CD8-positive, alpha-beta memory T cell (primary cell): ENCODE data around the gene ZBP1. TPM values are rescaled to one million over a fixed set of nuclear protein-coding genes. Genes with fewer than 3 reads are reported as not detected.

ENCODE experiments used
- CTCF ChIA-PET: fragments of 350-600 bp; sonication (Branson Sonifier 250); formaldehyde crosslinking; loops from one replicate; lab custom pipeline; 2021; ENCODE audit warnings: antibody characterized with exemption; lab: Charles Lee
- POLR2A ChIA-PET: fragments of 350-600 bp; sonication (Branson Sonifier 250); formaldehyde crosslinking; loops from one replicate; lab custom pipeline; 2021; ENCODE audit warnings: antibody characterized with exemption; lab: Charles Lee
- DNase-seq, 5 donors: peaks; one replicate each; pipeline versions ENCODE4 v3.0.0 to v3.0.0-alpha.2; 2020 to 2022; ENCODE audit warnings: mixed read lengths in 1 of 5
- H3K27ac ChIP-seq: one replicate; pipeline ENCODE4 v1.7.0; 2013; ENCODE audit warnings: low read depth, mild to moderate bottlenecking, low read length, moderate library complexity
- H3K27me3 ChIP-seq: 2 replicates; pipeline ENCODE4 v1.7.0; 2013; ENCODE audit warnings: low read length, mild to moderate bottlenecking; ENCODE audit not compliant: insufficient read depth, poor library complexity, severe bottlenecking
- H3K36me3 ChIP-seq: 2 replicates; pipeline ENCODE4 v1.7.0; 2013; ENCODE audit warnings: mild to moderate bottlenecking, low read length, moderate library complexity; ENCODE audit not compliant: insufficient read depth
- H3K4me1 ChIP-seq: 2 replicates; pipeline ENCODE4 v1.7.0; 2013; ENCODE audit warnings: mild to moderate bottlenecking, low read length, moderate library complexity; ENCODE audit not compliant: insufficient read depth
- H3K4me3 ChIP-seq: 2 replicates; pipeline ENCODE4 v1.7.0; 2013; ENCODE audit warnings: mild to moderate bottlenecking, low read length
- H3K9me3 ChIP-seq: 2 replicates; pipeline ENCODE4 v1.7.0; 2013; ENCODE audit warnings: mild to moderate bottlenecking, low read length
- H3K27ac Mint-ChIP-seq, 8 donors: one replicate each; pipeline ENCODE4 v1.8.0; 2020 to 2021; ENCODE audit warnings: mixed read lengths in 8 of 8, mild to moderate bottlenecking in 6 of 8, inconsistent platforms in 3 of 8, moderate library complexity in 3 of 8
- H3K27me3 Mint-ChIP-seq, 2 donors: one replicate each; pipeline ENCODE4 v1.8.0; 2020 to 2021; ENCODE audit warnings: mixed read lengths in 2 of 2, mild to moderate bottlenecking in 1 of 2, moderate library complexity in 1 of 2
- H3K36me3 Mint-ChIP-seq, 3 donors: one replicate each; pipeline ENCODE4 v1.8.0; 2020 to 2021; ENCODE audit warnings: mixed read lengths in 3 of 3, inconsistent platforms in 1 of 3, mild to moderate bottlenecking in 1 of 3
- H3K4me1 Mint-ChIP-seq, 3 donors: one replicate each; pipeline ENCODE4 v1.8.0; 2020 to 2021; ENCODE audit warnings: mixed read lengths in 3 of 3, inconsistent platforms in 1 of 3, mild to moderate bottlenecking in 1 of 3
- H3K4me3 Mint-ChIP-seq, 7 donors: one replicate each; pipeline ENCODE4 v1.8.0; 2020 to 2021; ENCODE audit warnings: mixed read lengths in 7 of 7, mild to moderate bottlenecking in 6 of 7, moderate library complexity in 4 of 7, inconsistent platforms in 2 of 7
- H3K9me3 Mint-ChIP-seq, 5 donors: one replicate each; pipeline ENCODE4 v1.8.0; 2020 to 2022; ENCODE audit warnings: mixed read lengths in 5 of 5, mild to moderate bottlenecking in 3 of 5, moderate library complexity in 2 of 5, inconsistent platforms in 1 of 5
- polyA plus RNA-seq: library from polyadenylated mRNA; unstranded; fragments of 300-500 nt; fragmentation: Illumina TruSeq; gene quantifications from one replicate; pipeline ENCODE4 v1.2.3, GENCODE V29; 2021
- total RNA-seq, 2 experiments: library from RNA; stranded (reverse); gene quantifications; one replicate each; pipeline ENCODE4 v1.2.3, GENCODE V29; 2021

Gene ZBP1
- total and polyA plus RNA-seq, 3 experiments from 2014 or later = 1.8 to 14.6 (median 2.4) TPM

DNA sequence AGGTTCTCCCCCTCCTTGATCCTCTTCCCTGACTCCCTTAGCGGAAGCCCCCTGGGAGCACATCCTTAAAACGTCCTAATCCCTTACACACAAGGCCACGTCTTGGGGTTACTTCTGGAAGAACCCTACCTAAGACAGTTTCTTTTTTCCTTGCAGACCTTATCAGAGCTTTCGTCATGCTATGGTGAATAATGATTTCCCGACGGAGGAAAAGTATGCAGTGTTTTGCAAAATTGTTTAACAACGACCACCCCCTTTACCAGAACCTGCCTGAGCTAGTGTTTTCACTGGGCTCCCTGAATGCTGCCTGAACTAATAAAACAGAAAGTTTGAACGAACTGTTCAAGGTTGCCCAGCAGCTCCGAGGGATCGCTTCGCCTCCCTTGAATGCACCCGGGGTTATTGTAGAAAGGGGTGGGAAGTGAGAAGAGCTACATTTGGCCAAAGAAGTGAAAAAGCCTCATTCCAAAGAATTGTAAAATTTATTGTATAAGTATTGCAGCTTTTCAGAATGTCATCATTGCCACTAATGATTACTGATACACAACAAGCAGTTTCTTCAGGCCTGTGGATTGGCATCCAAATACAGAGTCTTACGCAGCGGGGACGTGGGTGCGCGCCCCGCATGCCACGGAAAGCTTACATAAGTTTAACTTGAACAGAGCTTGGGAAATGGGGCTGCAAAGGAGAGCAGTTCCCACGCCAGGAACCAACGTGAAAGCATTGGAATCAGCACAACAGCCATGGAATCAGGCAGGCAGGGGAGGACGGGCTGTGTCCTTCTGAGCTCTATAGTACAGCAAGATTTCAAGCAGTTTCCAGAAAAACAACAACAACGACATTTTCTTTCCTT is 27.9 kb upstream of the ZBP1 start:
- H3K27ac ChIP-seq = no peak overlapping the region
- H3K27ac Mint-ChIP-seq = no peak overlapping the region
- no peaks in the 10 kb centered on the region for H3K4me1 Mint-ChIP-seq
- H3K27me3 Mint-ChIP-seq = peaks cover 0 to 11% of the 10 kb centered on the region in 2 donors
- CTCF ChIA-PET = interaction anchor here (2.1 kb wide), 1 partner anchor 18 kb away, joined by 7 read pairs; no protein-coding TSS in a partner anchor
- H3K36me3 Mint-ChIP-seq = peaks cover 3 to 20% (median 8%) of the 10 kb centered on the region in 3 donors
- H3K9me3 ChIP-seq = no peaks in the 10 kb centered on the region
- H3K4me1 ChIP-seq = no peaks in the 10 kb centered on the region
- H3K27me3 ChIP-seq = no peaks in the 10 kb centered on the region
- H3K4me3 ChIP-seq = no peak overlapping the region
- no peak overlapping the region for H3K4me3 Mint-ChIP-seq
- POLR2A ChIA-PET = no interaction called here
- no peak for DNase-seq
- peaks cover 11 to 23% (median 15%) of the 10 kb centered on the region in 5 donors for H3K9me3 Mint-ChIP-seq
- H3K36me3 ChIP-seq = no peaks in the 10 kb centered on the region

DNA sequence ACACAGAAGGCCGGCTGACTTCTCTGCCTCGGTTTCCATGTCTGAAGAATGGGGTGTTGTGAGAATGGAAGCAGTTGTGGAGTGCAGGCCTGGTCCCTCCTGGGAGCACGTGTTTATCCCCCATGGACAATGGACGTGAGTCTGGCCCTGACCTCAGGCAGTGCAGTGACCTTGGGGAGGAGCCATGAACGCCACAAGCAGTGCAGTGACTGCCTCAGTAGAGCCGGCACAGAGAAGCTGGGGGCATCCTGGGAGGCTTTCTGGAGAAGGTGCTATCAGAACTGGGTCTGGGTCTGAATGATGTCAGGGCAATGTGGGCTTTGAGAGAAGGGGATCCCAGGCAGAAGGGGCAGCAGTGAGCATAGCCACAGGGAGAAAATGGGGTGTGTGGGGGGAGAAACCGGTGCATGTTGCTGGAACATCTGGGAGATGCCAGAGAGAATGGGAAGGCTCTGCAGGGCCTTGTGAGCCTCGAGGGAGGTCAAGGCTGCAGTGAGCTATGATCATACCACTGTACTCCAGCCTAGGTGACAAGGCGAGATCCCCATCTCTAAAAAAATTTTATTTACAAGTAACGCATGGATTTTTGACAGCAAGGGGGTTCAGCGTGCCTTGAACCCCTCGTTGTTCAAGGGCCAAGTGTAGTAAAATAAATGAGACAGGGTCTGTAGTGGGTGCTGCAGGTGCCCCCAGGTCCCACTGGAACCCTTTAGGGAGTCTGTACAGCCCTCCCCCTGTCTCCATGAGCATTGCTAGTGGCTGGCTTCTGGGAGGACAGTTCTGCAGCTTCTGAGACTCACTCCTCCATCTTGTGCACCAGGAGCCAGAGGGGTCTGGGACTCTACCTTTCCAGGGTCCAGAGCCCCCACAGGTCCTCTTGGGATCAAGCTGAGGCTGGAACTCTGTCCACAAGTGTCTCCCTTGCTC is 27.0 kb upstream of the ZBP1 start:
- CTCF ChIA-PET = interaction anchor here (2.1 kb wide), 1 partner anchor 17 kb away, joined by 7 read pairs; no protein-coding TSS in a partner anchor
- Histone ChIP-seq H3K27ac (no peak overlapping the region), H3K36me3 (no peaks in the 10 kb centered on the region), H3K4me1 (no peaks in the 10 kb centered on the region), H3K9me3 (no peaks in the 10 kb centered on the region), H3K27me3 (no peaks in the 10 kb centered on the region), H3K4me3 (no peak overlapping the region)
- Mint-ChIP-seq H3K4me1 (no peaks in the 10 kb centered on the region), H3K9me3 (peaks cover 11 to 26% (median 15%) of the 10 kb centered on the region in 5 donors), H3K27ac (no peak overlapping the region), H3K4me3 (no peak overlapping the region), H3K36me3 (peaks cover 3 to 23% (median 6%) of the 10 kb centered on the region in 3 donors), H3K27me3 (peaks cover 0 to 11% of the 10 kb centered on the region in 2 donors)
- POLR2A ChIA-PET = no interaction called here
- no peak for DNase-seq

DNA sequence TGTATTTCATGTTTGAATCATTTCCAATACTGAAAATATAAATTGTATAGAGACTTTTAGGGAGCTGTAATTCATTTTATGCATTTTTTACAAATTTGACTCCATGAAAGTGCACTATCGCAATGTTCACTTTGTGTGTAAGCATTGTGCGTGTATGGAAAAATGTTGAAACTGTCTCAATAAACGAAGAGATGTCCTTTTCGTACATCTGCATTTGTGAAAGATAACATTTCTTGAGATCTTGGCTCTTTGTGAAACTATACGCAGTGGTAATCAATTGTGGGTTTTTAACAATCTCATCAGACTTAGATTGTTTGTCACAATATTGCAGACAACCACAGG is 18.6 kb upstream of the ZBP1 start:
- Histone ChIP-seq H3K27me3 (no peaks in the 10 kb centered on the region), H3K9me3 (no peaks in the 10 kb centered on the region), H3K4me1 (peaks cover 10% of the 10 kb centered on the region), H3K4me3 (no peak overlapping the region), H3K27ac (no peak overlapping the region), H3K36me3 (no peaks in the 10 kb centered on the region)
- H3K27ac Mint-ChIP-seq = no peak overlapping the region
- H3K27me3 Mint-ChIP-seq = peaks cover 15 to 22% of the 10 kb centered on the region in 2 donors
- DNase-seq = no peak
- ChIA-PET CTCF (no interaction called here), POLR2A (no interaction called here)
- peaks cover 22 to 39% (median 37%) of the 10 kb centered on the region in 5 donors for H3K9me3 Mint-ChIP-seq
- no peak overlapping the region for H3K4me3 Mint-ChIP-seq
- peaks cover 0 to 37% (median 2%) of the 10 kb centered on the region in 3 donors for H3K36me3 Mint-ChIP-seq
- peaks cover 9 to 14% (median 12%) of the 10 kb centered on the region in 3 donors for H3K4me1 Mint-ChIP-seq

DNA sequence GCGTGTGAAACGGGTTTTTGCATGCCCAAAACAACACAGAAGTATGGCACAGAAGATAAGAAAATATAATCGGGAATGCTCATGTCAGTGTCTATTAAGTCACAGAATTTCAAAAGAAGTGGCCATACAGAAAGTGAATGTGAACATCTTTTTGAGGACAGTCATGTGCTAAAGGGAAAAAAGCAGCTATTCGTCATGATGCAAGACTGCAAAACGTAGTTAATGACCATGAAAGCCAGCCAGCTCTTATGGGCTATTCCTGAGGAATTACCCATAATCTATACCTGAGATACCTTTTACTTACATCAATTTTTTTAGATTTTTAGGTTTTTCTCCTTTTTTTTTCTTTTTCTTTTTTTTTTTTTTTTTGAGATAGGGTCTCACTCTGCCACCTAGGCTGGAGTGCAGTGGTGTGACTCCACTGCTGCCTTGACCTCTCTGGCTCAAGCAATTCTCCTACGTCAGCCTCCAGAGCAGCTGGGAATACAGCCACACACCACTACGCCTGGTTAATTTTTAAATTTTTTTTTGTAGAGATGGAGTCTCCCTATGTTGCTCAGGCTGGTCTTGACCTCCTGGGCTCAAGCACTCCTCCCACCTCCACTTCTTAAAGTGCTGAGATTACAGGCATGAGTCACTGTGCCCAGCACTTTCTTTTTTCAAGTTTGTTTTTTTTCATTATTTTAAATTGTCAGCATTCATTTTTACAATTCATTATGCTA is 18.1 kb upstream of the ZBP1 start:
- Mint-ChIP-seq H3K9me3 (peaks cover 22 to 38% (median 37%) of the 10 kb centered on the region in 5 donors), H3K27ac (no peak overlapping the region), H3K4me3 (no peak overlapping the region), H3K4me1 (peaks cover 13 to 19% (median 17%) of the 10 kb centered on the region in 3 donors), H3K27me3 (peaks cover 15 to 22% of the 10 kb centered on the region in 2 donors), H3K36me3 (peaks cover 0 to 35% (median 2%) of the 10 kb centered on the region in 3 donors)
- H3K27ac ChIP-seq = no peak overlapping the region
- H3K36me3 ChIP-seq = no peaks in the 10 kb centered on the region
- H3K4me1 ChIP-seq = peaks cover 15% of the 10 kb centered on the region
- ChIA-PET POLR2A (no interaction called here), CTCF (no interaction called here)
- H3K9me3 ChIP-seq = no peaks in the 10 kb centered on the region
- no peak for DNase-seq
- H3K4me3 ChIP-seq = no peak overlapping the region
- H3K27me3 ChIP-seq = no peaks in the 10 kb centered on the region

DNA sequence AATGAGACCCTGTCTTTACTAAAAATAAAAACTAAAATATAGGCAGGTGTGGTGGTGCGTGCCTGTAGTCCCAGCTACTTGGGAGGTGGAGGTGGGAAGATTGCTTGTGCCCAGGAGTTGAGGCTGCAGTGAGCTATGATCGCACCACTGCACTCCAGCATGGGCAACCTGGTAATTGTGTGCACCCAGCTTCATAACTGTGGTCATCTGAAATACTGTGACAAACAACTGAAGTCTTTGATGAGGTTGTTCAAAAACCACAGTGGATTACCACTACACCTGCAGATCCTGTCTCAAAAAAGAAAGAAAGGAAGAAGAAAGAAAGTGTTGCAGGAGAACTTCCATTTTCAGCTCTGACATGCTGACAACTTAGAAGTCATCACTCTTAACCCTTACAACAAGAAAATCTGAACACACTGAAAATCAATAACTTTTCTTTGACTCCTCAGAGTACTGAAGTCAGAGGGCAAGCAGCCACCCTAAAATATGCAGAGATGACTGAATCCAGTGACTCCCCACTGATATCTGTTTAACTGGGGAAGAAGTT is 13.8 kb upstream of the ZBP1 start:
- Histone ChIP-seq H3K4me3 (no peak overlapping the region), H3K4me1 (peaks cover 38% of the 10 kb centered on the region), H3K27ac (no peak overlapping the region), H3K27me3 (no peaks in the 10 kb centered on the region), H3K9me3 (no peaks in the 10 kb centered on the region), H3K36me3 (no peaks in the 10 kb centered on the region)
- Mint-ChIP-seq H3K4me1 (peaks cover 35 to 61% (median 58%) of the 10 kb centered on the region in 3 donors), H3K36me3 (peaks cover 0 to 31% (median 2%) of the 10 kb centered on the region in 3 donors), H3K4me3 (peak overlapping the region in 6 of 7 donors; percentile 40 to 63 (median 56)), H3K27me3 (peaks cover 22 to 24% of the 10 kb centered on the region in 2 donors), H3K9me3 (peaks cover 22 to 38% (median 33%) of the 10 kb centered on the region in 5 donors), H3K27ac (peak overlapping the region in 3 of 8 donors; percentile 3 to 66 (median 44))
- ChIA-PET POLR2A (no interaction called here), CTCF (interaction anchor here (0.6 to 1.8 kb wide), 4 partner anchors 10 to 369 kb away, joined by 3 to 6 read pairs (median 4); partner anchors contain the start of gene ZBP1)
- DNase-seq = peak in 2 of 5 donors; percentile 56 to 67

DNA sequence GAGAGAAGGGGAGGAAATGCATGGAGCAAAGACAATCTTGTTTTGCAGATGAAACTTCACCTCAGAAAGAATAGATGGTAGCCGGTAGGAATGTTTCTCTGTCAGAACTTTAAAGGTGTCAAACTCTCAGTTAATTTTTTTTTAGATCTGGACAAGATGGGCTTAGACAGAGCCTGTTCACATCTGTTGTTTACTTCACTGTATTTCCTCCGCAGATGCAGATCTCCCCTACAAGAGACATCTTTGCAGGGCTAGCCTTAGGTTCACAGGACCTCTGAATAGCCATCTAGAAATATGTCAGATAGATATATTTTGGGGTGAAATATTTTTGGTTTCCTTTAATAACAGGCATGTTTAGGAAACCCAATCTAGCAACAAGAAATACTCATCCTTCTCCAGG is 12.1 kb upstream of the ZBP1 start:
- Histone ChIP-seq H3K4me1 (peaks cover 55% of the 10 kb centered on the region), H3K27me3 (no peaks in the 10 kb centered on the region), H3K9me3 (no peaks in the 10 kb centered on the region), H3K27ac (no peak overlapping the region), H3K4me3 (no peak overlapping the region), H3K36me3 (no peaks in the 10 kb centered on the region)
- Mint-ChIP-seq H3K4me3 (no peak overlapping the region), H3K4me1 (peaks cover 48 to 74% (median 73%) of the 10 kb centered on the region in 3 donors), H3K9me3 (peaks cover 20 to 33% (median 26%) of the 10 kb centered on the region in 5 donors), H3K27ac (no peak overlapping the region), H3K27me3 (peaks cover 14 to 24% of the 10 kb centered on the region in 2 donors), H3K36me3 (peaks cover 1 to 27% (median 2%) of the 10 kb centered on the region in 3 donors)
- POLR2A ChIA-PET = no interaction called here
- CTCF ChIA-PET = interaction anchor here (1.1 to 1.8 kb wide), 2 partner anchors 12 kb away, joined by 5 to 6 read pairs; partner anchors contain the start of gene ZBP1
- DNase-seq = no peak

DNA sequence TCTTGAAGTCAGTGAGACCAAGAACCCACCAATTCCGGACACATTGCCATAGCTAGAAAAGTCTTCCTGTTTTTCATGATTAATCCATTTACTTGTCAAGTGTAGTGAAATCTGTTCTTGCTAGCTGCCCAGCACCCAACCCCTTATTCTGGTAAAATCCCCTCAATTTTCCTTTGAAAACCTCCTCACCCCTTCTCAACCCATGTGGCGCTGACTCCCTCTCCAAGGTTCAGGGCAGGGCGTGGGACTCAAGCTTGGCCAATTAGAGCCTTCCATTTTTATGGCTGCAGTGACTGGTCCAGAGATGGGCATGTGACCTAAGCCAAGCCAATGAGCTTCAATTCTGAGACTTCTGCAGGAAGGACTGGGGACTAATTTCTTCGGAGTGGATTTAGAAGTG is 9.8 kb upstream of the ZBP1 start:
- peak in 1 of 5 donors; percentile 52 for DNase-seq
- H3K27ac Mint-ChIP-seq = peak overlapping the region; percentile 92 to 99 (median 96)
- H3K4me1 Mint-ChIP-seq = peaks cover 65 to 95% (median 93%) of the 10 kb centered on the region in 3 donors
- peak overlapping the region; percentile 76 to 90 (median 86) for H3K4me3 Mint-ChIP-seq
- Histone ChIP-seq H3K4me3 (peak overlapping the region; percentile 47), H3K9me3 (no peaks in the 10 kb centered on the region), H3K36me3 (no peaks in the 10 kb centered on the region), H3K27me3 (no peaks in the 10 kb centered on the region), H3K4me1 (peaks cover 69% of the 10 kb centered on the region), H3K27ac (no peak overlapping the region)
- CTCF ChIA-PET = interaction anchor here (1.3 to 4.1 kb wide), 4 partner anchors 11 to 33 kb away, joined by 5 to 48 read pairs (median 10); partner anchors contain the start of gene ZBP1
- peaks cover 0 to 15% (median 1%) of the 10 kb centered on the region in 3 donors for H3K36me3 Mint-ChIP-seq
- H3K9me3 Mint-ChIP-seq = peaks cover 4 to 13% (median 5%) of the 10 kb centered on the region in 5 donors
- POLR2A ChIA-PET = interaction anchor here (1.0 to 4.0 kb wide), 4 partner anchors 10 to 238 kb away, joined by 4 to 46 read pairs (median 4); partner anchors contain the start of gene ZBP1
- peaks cover 5 to 10% of the 10 kb centered on the region in 2 donors for H3K27me3 Mint-ChIP-seq
